Testis (tissue), 3 donors: ENCODE measurements around the gene E2F1. TPM values are rescaled to one million over a fixed set of nuclear protein-coding genes. Genes with fewer than 3 reads are reported as not detected.

ENCODE experiments used
- polyA plus RNA-seq: library from polyadenylated mRNA; stranded (reverse); fragments of 350-450 nt; fragmentation: Illumina TruSeq; extraction: RNeasy Lipid Tissue Mini Kit (QIAGEN cat#74804); gene quantifications from one replicate; pipeline ENCODE4 v1.2.3, GENCODE V29; 2014; ENCODE audit warnings: low read depth, low replicate concordance; ENCODE audit not compliant: insufficient read depth
- total RNA-seq, 2 donors: library from RNA; depleted of rRNA; stranded (reverse); fragments of >200 nt; gene quantifications; one replicate each; pipeline ENCODE4 v1.2.3, GENCODE V29; 2016

Gene E2F1
- total and polyA plus RNA-seq, 3 donors from 2014 or later = 16.9 to 22.8 (median 19.9) TPM

Other genes starting within 250 kb of the E2F1 start
- 100 to 1,000 TPM in 1 of 2 donors, 10 to 100 TPM in 1; 96.8 to 135 TPM for gene SNTA1, start 242.6 kb downstream of the E2F1 start, total RNA-seq
- 28.0 TPM for gene SNTA1, start 242.6 kb downstream of the E2F1 start, polyA plus RNA-seq
- 10 to 100 TPM; 33.1 to 39.2 TPM for gene CBFA2T2, start 196.3 kb downstream of the E2F1 start, total RNA-seq
- gene CBFA2T2, start 196.3 kb downstream of the E2F1 start, polyA plus RNA-seq = 25.2 TPM
- 100 to 1,000 TPM in 1 of 2 donors, 10 to 100 TPM in 1; 40.0 to 119 TPM for gene C20orf144, start 24.1 kb downstream of the E2F1 start, total RNA-seq
- 128 TPM for gene C20orf144, start 24.1 kb downstream of the E2F1 start, polyA plus RNA-seq
- 10 to 100 TPM; 26.6 to 55.0 TPM for gene ACTL10, start 19.4 kb downstream of the E2F1 start, total RNA-seq
- 62.1 TPM for gene ACTL10, start 19.4 kb downstream of the E2F1 start, polyA plus RNA-seq
- 100 to 1,000 TPM; 106 to 118 TPM for gene NECAB3, start 12.0 kb downstream of the E2F1 start, total RNA-seq
- gene NECAB3, start 12.0 kb downstream of the E2F1 start, polyA plus RNA-seq = 59.7 TPM
- 1 to 10 TPM; 4.6 to 5.1 TPM for gene PXMP4, start 33.9 kb upstream of the E2F1 start, total RNA-seq
- 6.8 TPM for gene PXMP4, start 33.9 kb upstream of the E2F1 start, polyA plus RNA-seq
- gene ZNF341, start 45.6 kb upstream of the E2F1 start, total RNA-seq = 1 to 10 TPM; 7.0 to 8.7 TPM
- gene ZNF341, start 45.6 kb upstream of the E2F1 start, polyA plus RNA-seq = 5.5 TPM
- 100 to 1,000 TPM in 1 of 2 donors, 10 to 100 TPM in 1; 98.3 to 102 TPM for gene CHMP4B, start 125.0 kb upstream of the E2F1 start, total RNA-seq
- 114 TPM for gene CHMP4B, start 125.0 kb upstream of the E2F1 start, polyA plus RNA-seq